SK-N-SH treated with all-trans-retinoic acid at 6 μM for 48 hours (cell line): ENCODE measurements around the gene ANKS3.

Experiments used
- ATAC-seq: fragments of 200-7000 bp; cut with Tn5 transposase; 3 replicates; pipeline ENCODE4 v1.9.1; 2020; ENCODE audit warnings: mild to moderate bottlenecking, moderate library complexity
- ARNTL ChIP-seq: fragments of 450-650 bp; formaldehyde crosslinking; IDR thresholded peaks from 2 replicates; pipeline ENCODE4 v1.5.0; 2020; ENCODE audit warnings: low read depth, mild to moderate bottlenecking, moderate library complexity, borderline replicate concordance
- BACH2 ChIP-seq: fragments of 250-450 bp; sonication (Bioruptor Pico); IDR thresholded peaks from 2 replicates; pipeline ENCODE4 v1.9.0; 2021; ENCODE audit warnings: mild to moderate bottlenecking, borderline replicate concordance
- CSDC2 ChIP-seq: fragments of 250-450 bp; sonication (Bioruptor Pico); IDR thresholded peaks from 2 replicates; pipeline ENCODE4 v1.5.0; 2020; ENCODE audit warnings: mild to moderate bottlenecking, moderate library complexity
- CSRNP3 ChIP-seq: fragments of 250-450 bp; sonication (Bioruptor Pico); IDR thresholded peaks from 2 replicates; pipeline ENCODE4 v1.5.1; 2021; ENCODE audit warnings: mild to moderate bottlenecking, moderate library complexity
- ISL1 ChIP-seq: fragments of 250-450 bp; sonication (Bioruptor Pico); IDR thresholded peaks from 2 replicates; pipeline ENCODE4 v2.1.2; 2022; ENCODE audit warnings: mild to moderate bottlenecking, moderate library complexity
- OSR1 ChIP-seq: fragments of 250-450 bp; sonication (Bioruptor Pico); IDR thresholded peaks from 2 replicates; pipeline ENCODE4 v1.8.0; 2022; ENCODE audit warnings: moderate library complexity, mild to moderate bottlenecking, inconsistent platforms
- RARB ChIP-seq: fragments of 250-450 bp; sonication (Bioruptor Pico); IDR thresholded peaks from 2 replicates; pipeline ENCODE4 v1.8.0; 2021; ENCODE audit warnings: mild to moderate bottlenecking, moderate library complexity
- SNAI2 ChIP-seq: fragments of 250-450 bp; sonication (Bioruptor Pico); IDR thresholded peaks from 2 replicates; pipeline ENCODE4 v1.5.0; 2020; ENCODE audit warnings: mild to moderate bottlenecking, moderate library complexity
- TCF4 ChIP-seq: fragments of 250-450 bp; sonication (Bioruptor Pico); IDR thresholded peaks from 2 replicates; pipeline ENCODE4 v1.8.0; 2021; ENCODE audit warnings: mild to moderate bottlenecking, moderate library complexity, borderline replicate concordance
- TOX ChIP-seq: fragments of 250-450 bp; sonication (Bioruptor Pico); IDR thresholded peaks from 2 replicates; pipeline ENCODE4 v1.8.0; 2021; ENCODE audit warnings: mild to moderate bottlenecking, moderate library complexity, borderline replicate concordance
- TSHZ2 ChIP-seq: fragments of 250-450 bp; sonication (Bioruptor Pico); IDR thresholded peaks from 2 replicates; pipeline ENCODE4 v1.5.0; 2020; ENCODE audit warnings: mild to moderate bottlenecking, moderate library complexity
- ZC3H10 ChIP-seq: fragments of 250-450 bp; sonication (Bioruptor Pico); IDR thresholded peaks from 2 replicates; pipeline ENCODE4 v1.5.1; 2021; ENCODE audit warnings: mild to moderate bottlenecking, moderate library complexity
- ZFP3 ChIP-seq: fragments of 250-450 bp; sonication (Bioruptor Pico); IDR thresholded peaks from 2 replicates; pipeline ENCODE4 v1.5.0; 2020; ENCODE audit warnings: mild to moderate bottlenecking, moderate library complexity
- ZFP30 ChIP-seq: fragments of 450-650 bp; formaldehyde crosslinking; IDR thresholded peaks from 2 replicates; pipeline ENCODE4 v1.5.0; 2022; ENCODE audit warnings: mild to moderate bottlenecking, moderate library complexity
- ZNF565 ChIP-seq: fragments of 450-650 bp; formaldehyde crosslinking; conservative IDR thresholded peaks from 2 replicates; pipeline ENCODE4 v1.5.0; 2020; ENCODE audit warnings: low read depth, mild to moderate bottlenecking, moderate library complexity
- ZNF70 ChIP-seq: fragments of 450-650 bp; formaldehyde crosslinking; IDR thresholded peaks from 2 replicates; pipeline ENCODE4 v1.5.0; 2020; ENCODE audit warnings: mild to moderate bottlenecking, moderate library complexity
- ZNF8 ChIP-seq: fragments of 450-650 bp; formaldehyde crosslinking; IDR thresholded peaks from 2 replicates; pipeline ENCODE4 v1.5.0; 2020; ENCODE audit warnings: mild to moderate bottlenecking, moderate library complexity
- TF ChIP-seq, protein P1 (sequence below): fragments of 250-450 bp; sonication (Bioruptor Pico); IDR thresholded peaks from 2 replicates; pipeline ENCODE4 v1.8.0; 2021; ENCODE audit warnings: low read depth, mild to moderate bottlenecking, moderate library complexity, borderline replicate concordance
- TF ChIP-seq, protein P2 (sequence below): fragments of 250-450 bp; sonication (Bioruptor Pico); IDR thresholded peaks from 2 replicates; pipeline ENCODE4 v1.8.0; 2020; ENCODE audit warnings: mild to moderate bottlenecking, moderate library complexity, borderline replicate concordance

The ANKS3 gene

GRCh38 chr16:4766875-4767628, 33.0 kb upstream of the ANKS3 start, which contains the start of gene ZNF500:
Gene ZNF500, minus strand, starts transcription at chr16:4767162. Its CDS starts 1,184 bp downstream, at chr16:4765978.
- TF ChIP-seq RARB (CRISPR knock-in tag) (no peak), BACH2 (CRISPR knock-in tag) (no peak), TSHZ2 (CRISPR knock-in tag) (peak; percentile 50; the same call in 1 of the 2 replicates)
- TF ChIP-seq, all 23 proteins: peak for 1
- peak; percentile 96 for ATAC-seq

DNA sequence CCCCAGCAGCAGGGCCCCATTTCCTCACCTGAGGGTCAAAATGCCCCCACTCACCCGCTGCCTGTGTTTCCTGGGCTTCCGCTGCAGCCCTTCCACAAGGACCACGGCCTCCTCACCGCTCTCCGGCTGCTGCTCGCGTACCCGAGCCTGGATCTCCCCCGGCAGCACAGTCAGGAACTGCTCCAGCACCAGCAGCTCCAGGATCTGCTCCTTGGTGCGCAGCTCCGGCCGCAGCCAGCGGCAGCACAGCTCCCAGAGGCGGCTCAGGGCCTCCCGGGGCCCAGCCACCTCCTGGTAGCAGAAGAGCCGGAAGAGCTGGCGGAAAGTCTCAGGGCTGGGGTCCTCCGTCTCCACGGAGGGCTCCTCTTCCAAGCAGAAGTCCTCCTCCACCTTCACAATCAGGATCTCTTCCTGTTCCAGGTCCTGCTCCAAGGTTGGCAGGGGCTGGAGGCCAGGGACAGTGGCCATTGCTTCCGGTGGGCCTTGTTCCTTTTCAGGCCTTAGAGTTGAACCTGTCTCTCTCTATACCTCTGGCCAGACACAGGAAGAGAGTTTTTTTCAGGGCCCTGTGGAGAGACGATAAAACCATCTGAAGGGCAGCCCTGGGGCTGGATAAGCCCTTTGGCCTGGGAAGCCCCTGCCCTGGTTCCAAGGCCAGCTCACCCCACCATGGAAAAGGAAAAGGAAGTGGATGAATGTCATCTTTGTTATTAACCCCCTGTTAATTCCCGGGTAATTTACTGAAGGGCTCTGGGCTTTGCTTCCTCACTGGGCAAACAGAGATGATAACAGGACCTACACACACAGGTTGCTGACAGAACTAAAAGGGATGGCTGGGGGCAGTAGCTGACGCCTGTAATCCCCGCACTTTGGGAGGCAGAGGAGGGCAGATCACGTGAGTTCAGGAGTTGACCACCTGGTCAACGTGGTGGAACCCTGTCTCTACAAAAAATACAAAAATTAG, 31.7 kb upstream of the ANKS3 start:
- no peak for TF ChIP-seq SNAI2 (CRISPR knock-in tag)
- TF ChIP-seq ZNF565 (CRISPR knock-in tag), result no peak
- no peak for TF ChIP-seq TOX (CRISPR knock-in tag)
- TF ChIP-seq, protein P1, sequence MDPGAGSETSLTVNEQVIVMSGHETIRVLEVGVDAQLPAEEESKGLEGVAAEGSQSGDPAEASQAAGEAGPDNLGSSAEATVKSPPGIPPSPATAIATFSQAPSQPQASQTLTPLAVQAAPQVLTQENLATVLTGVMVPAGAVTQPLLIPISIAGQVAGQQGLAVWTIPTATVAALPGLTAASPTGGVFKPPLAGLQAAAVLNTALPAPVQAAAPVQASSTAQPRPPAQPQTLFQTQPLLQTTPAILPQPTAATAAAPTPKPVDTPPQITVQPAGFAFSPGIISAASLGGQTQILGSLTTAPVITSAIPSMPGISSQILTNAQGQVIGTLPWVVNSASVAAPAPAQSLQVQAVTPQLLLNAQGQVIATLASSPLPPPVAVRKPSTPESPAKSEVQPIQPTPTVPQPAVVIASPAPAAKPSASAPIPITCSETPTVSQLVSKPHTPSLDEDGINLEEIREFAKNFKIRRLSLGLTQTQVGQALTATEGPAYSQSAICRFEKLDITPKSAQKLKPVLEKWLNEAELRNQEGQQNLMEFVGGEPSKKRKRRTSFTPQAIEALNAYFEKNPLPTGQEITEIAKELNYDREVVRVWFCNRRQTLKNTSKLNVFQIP (CRISPR knock-in tag), result no peak
- TF ChIP-seq TCF4, result no peak
- no peak for TF ChIP-seq ZFP30 (CRISPR knock-in tag)
- TF ChIP-seq, protein P2, sequence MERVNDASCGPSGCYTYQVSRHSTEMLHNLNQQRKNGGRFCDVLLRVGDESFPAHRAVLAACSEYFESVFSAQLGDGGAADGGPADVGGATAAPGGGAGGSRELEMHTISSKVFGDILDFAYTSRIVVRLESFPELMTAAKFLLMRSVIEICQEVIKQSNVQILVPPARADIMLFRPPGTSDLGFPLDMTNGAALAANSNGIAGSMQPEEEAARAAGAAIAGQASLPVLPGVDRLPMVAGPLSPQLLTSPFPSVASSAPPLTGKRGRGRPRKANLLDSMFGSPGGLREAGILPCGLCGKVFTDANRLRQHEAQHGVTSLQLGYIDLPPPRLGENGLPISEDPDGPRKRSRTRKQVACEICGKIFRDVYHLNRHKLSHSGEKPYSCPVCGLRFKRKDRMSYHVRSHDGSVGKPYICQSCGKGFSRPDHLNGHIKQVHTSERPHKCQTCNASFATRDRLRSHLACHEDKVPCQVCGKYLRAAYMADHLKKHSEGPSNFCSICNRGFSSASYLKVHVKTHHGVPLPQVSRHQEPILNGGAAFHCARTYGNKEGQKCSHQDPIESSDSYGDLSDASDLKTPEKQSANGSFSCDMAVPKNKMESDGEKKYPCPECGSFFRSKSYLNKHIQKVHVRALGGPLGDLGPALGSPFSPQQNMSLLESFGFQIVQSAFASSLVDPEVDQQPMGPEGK (CRISPR knock-in tag), result no peak
- no peak for TF ChIP-seq ZC3H10 (CRISPR knock-in tag)
- no peak for TF ChIP-seq BACH2 (CRISPR knock-in tag)
- ATAC-seq, result no peak

- no peak for ATAC-seq
- TF ChIP-seq CSRNP3 (CRISPR knock-in tag) (no peak), ZFP3 (CRISPR knock-in tag) (no peak), TCF4 (no peak), RARB (CRISPR knock-in tag) (no peak), OSR1 (CRISPR knock-in tag) (no peak), TSHZ2 (CRISPR knock-in tag) (no peak), ZC3H10 (CRISPR knock-in tag) (no peak), CSDC2 (CRISPR knock-in tag) (no peak), ZNF8 (CRISPR knock-in tag) (no peak), ZNF70 (CRISPR knock-in tag) (no peak), ZFP30 (CRISPR knock-in tag) (no peak), TOX (CRISPR knock-in tag) (no peak), ARNTL (CRISPR knock-in tag) (no peak), ISL1 (no peak)
- TF ChIP-seq, protein P2 (CRISPR knock-in tag), result no peak
- TF ChIP-seq, protein P1 (CRISPR knock-in tag), result no peak
These were observed 29.7 kb upstream of the ANKS3 start for GRCh38 chr16:4763791-4764190.
